Measurements from ENCODE around the gene CBFA2T3.

The CBFA2T3 gene

DNA sequence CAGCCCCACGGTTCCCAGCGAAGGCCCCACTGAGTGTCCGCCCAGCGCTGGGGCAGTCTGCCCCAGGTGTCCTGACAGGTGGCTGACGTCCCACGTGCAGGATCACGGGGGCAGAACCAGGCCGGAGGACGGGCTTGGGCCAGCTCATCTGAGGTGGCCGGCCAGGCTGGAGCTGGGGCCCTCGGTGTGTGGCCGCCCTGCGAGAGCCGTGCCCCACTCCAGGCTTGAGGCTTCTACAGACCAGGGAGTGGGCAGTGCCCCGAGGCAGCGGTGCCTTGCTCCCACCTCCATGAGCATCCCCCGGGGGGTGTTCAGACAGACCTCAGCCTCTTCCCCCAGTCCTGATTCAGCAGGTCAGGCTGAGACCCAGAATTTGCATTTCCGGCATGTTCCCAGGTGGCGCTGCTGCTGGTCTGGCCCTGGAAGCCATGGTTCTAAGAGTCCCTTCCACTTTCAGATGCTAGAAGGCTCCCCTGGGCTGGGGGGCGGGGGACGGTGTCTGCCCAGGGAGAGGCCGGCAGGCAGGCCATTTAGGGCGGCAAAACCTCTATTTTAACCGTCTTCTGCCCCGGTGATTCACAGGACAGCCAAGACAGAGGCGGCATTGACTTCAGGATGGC, 75.2 kb downstream of the CBFA2T3 start:
- H3K4me3 ChIP-seq (ENCODE audit: low read depth, low read length) = no peak overlapping the region
- DNase-seq (ENCODE audit: low read depth) = no peak
- TF ChIP-seq, protein P1, sequence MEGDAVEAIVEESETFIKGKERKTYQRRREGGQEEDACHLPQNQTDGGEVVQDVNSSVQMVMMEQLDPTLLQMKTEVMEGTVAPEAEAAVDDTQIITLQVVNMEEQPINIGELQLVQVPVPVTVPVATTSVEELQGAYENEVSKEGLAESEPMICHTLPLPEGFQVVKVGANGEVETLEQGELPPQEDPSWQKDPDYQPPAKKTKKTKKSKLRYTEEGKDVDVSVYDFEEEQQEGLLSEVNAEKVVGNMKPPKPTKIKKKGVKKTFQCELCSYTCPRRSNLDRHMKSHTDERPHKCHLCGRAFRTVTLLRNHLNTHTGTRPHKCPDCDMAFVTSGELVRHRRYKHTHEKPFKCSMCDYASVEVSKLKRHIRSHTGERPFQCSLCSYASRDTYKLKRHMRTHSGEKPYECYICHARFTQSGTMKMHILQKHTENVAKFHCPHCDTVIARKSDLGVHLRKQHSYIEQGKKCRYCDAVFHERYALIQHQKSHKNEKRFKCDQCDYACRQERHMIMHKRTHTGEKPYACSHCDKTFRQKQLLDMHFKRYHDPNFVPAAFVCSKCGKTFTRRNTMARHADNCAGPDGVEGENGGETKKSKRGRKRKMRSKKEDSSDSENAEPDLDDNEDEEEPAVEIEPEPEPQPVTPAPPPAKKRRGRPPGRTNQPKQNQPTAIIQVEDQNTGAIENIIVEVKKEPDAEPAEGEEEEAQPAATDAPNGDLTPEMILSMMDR (conservative IDR thresholded peaks at IDR 0.05; ENCODE audit: low read depth, low read length) = peak; percentile 6

DNA sequence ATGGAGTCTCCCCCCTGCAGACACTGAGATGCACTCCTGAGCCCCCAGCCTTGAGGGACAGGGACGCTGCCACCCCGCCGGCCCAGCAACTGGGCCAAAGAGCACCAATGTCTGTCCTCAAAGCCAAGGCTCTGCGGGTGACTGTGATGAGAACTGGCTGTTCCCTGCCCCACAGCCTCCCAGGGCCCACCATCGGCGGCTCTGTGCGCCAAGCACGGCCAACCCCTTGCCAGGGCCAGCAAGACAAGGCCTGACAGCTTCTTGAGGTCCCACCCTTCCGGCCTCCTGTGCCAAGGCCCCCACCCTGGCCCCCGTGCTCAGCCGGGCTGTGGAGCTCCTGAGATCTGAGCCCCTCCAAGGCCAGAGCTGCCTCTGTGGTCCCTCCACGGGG, 76.3 kb downstream of the CBFA2T3 start:
- no peak overlapping the region for H3K4me3 ChIP-seq (ENCODE audit: low read depth, low read length)
- DNase-seq (ENCODE audit: low read depth) = no peak
- TF ChIP-seq, protein P1 (conservative IDR thresholded peaks at IDR 0.05; ENCODE audit: low read depth, low read length) = no peak

DNA sequence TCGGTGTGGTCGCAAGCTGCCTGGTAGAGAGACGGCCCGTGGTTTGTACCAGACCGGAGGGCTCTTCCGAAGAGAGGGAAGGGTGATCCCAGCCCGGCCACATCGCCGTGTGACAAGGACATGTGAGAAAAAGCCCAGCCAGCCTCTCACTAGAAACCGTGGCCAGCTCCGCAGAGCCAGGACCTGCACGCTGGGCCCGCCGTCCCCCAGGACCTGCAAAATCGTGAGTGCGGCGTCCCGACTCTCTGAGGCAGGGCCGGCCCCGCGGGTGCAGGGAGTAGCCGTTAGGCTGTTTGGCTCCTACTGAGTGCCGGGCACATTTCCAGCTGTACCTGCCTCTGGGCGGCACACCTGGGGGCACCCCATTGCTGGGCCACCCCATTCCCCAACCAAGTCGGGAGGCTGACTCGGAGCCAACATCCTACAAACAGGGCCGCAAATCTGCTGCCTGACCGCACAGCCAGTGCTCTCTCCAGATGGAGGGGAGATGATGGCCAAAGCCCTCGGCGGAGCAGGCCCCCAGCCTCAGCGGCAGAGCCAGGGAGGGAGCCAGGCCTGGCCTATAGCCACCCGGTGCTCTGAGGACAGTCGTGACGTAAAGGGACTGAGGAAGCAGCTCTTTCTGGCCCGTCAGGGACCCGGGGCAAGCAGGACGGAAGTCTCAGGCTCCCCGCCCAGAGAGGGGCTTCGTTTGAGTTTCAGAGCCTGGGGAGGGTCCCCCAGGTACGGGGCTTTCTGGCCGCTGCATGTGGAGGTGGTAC, 76.9 kb downstream of the CBFA2T3 start:
- TF ChIP-seq, protein P1 (conservative IDR thresholded peaks at IDR 0.05; ENCODE audit: low read depth, low read length) = no peak
- no peak for DNase-seq (ENCODE audit: low read depth)
- H3K4me3 ChIP-seq (ENCODE audit: low read depth, low read length) = no peak overlapping the region

DNA sequence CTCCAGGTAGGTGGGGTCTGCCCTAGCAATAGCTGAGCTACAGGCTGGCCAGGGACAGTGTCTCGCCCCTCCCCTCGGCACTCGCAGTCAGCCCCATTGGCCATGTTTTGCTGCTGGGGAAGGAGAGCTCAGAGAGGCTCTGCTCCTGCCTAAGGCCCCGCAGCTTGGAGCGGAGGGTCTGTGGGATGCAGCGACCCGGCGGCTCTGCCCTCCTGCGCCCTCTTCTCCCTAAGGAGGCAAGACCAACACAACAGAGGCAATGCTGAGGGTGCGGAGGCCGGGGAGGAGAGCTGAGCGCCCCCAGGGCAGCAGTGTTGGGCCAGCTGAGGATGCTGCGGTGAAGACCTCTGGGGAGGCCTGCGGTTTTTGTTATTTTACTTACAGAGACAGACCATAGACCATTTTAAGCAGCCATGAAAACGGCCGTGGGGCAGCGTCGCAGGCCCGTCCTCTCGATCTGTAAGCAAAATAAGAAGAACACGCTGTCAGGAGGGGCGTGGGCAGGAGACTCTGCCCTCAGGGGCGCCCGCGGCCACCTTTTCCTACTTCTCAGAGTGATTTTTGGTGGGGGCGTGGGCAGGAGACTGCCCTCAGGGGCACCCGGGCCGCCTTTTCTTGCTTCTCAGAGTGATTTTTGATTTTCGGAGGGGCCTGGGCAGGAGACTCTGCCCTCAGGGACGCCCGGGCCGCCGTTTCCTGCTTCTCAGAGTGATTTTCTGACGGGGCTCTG, 79.1 kb downstream of the CBFA2T3 start:
- no peak for DNase-seq (ENCODE audit: low read depth)
- TF ChIP-seq, protein P1 (conservative IDR thresholded peaks at IDR 0.05; ENCODE audit: low read depth, low read length) = no peak
- no peak overlapping the region for H3K4me3 ChIP-seq (ENCODE audit: low read depth, low read length)

DNA sequence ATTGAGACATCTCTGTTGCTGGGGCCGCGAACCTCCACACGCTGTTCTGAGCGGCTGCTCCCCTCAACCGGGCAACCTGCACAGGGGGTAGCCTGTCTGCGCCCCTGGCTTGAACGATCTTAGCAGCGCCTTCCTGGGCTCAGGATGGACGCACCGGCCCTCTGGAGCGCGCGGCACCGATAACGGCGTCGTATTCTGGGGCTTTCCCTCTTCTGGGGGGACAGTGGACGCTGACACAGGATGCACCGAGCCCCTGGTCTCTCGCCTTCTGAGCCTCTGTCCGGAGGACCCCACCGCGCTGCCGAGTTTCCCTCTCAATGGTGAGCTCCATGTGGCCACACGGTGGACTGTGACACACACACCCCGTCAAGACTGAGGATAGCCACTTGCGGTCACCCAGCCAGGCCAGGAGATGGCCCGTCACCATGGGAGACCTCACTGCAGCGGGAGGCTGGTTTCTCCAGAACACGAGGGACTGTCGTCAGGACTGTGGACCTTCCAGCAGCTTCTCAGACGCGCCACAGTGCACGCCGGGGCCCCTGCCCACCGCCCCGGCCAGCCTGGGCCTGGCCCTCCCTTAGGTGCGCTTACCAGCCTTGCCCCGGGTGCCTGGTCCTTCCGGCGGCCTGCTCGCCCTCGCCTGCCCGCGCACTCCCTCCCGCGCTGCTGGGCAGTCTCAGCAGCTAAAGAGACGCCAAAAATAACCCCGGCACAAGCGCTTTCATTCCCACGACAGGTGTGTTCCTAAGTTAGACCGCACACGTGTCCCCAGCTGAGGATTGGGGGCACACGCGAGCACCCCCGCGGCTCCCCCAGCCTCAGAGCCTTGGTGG, 80.6 kb downstream of the CBFA2T3 start:
- no peak overlapping the region for H3K4me3 ChIP-seq (ENCODE audit: low read depth, low read length)
- no peak for DNase-seq (ENCODE audit: low read depth)
- TF ChIP-seq, protein P1 (conservative IDR thresholded peaks at IDR 0.05; ENCODE audit: low read depth, low read length) = no peak

DNA sequence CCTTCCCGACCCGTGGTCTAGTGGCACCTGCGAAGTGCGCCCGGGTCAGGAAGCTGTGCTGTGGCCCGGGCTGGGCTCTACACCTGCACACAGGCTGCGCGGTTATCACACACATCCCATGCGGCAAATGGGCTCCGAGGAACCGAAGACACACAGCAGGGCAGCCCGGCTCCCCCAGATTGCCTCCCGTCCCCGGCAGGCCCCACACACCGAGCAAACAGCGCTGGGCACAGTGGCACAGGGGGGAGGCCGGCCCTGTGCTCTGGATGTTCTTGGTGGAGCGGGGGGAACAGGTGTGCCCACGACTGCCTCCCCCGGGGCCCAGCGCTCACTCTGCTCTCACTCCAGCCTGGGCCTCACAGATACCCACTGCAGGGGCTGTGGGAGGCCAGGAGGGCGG, 81.7 kb downstream of the CBFA2T3 start:
- TF ChIP-seq, protein P1 (conservative IDR thresholded peaks at IDR 0.05; ENCODE audit: low read depth, low read length) = no peak
- DNase-seq (ENCODE audit: low read depth) = no peak
- no peak overlapping the region for H3K4me3 ChIP-seq (ENCODE audit: low read depth, low read length)
